GM21786 (cell line): ENCODE measurements around the gene CDC25A.
A peak's percentile ranks its signal among the peaks of the same experiment; 100 is the strongest.

ENCODE experiments used
- ATAC-seq: cut with Tn5 transposase; IDR thresholded peaks from one replicate; pipeline ENCODE4 v1.9.1; 2021; ENCODE audit not compliant: unreplicated experiment

CDC25A gene

DNA sequence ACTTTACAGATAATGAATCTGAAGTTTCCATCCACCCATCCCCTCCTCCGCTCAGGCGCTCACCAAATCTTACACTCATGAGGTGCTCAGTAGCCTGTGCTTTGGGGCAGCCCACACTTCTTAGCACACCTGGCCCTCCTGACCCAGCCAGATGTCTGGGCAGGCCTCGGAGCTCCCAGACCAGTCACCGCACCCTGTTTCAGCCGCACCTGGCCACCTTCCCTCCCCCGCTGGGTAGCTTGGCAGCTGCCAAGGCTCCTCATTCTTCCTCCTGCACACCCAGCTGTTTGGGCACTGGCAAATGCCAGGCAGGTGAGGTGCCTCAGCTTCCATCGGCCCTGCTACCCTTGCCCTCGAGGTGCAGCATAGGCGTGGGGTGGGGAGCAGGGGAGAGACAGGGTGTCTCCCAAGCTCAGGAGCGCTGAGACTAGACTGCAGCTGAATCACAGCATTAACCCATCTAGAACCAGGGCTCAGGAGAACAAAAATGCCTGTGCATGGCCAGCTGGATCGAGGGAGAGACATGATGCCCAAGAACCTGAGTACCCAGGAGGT, 45.8 kb downstream of the CDC25A start:
- no peak for ATAC-seq

GRCh38 chr3:48141604-48142137, 46.5 kb downstream of the CDC25A start:
- no peak for ATAC-seq

GRCh38 chr3:48140936-48141603, 47.1 kb downstream of the CDC25A start:
- no peak for ATAC-seq

DNA sequence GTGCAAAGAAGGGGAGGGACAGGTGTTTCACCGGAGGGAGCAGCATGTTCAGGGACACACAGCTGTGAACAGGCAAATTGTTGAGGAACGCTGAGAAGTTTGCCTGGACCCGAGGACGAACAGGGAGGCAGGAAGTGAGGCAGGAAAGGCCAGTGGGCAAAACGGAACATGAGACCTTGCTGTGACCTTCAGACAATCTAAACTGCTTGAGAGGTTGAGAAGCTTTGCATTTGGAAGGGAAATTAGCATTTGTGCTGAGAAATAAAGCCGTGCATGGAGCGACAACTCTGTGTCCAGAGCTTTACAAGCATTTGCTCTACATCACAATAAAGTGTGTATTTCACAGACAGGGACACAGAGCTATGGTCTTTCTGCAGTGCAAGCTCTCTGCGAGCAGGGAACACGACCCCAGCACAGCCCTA, 47.9 kb downstream of the CDC25A start:
- no peak for ATAC-seq

- no peak for ATAC-seq
Observed at GRCh38 chr3:48137425-48137999, 50.7 kb downstream of the CDC25A start.

DNA sequence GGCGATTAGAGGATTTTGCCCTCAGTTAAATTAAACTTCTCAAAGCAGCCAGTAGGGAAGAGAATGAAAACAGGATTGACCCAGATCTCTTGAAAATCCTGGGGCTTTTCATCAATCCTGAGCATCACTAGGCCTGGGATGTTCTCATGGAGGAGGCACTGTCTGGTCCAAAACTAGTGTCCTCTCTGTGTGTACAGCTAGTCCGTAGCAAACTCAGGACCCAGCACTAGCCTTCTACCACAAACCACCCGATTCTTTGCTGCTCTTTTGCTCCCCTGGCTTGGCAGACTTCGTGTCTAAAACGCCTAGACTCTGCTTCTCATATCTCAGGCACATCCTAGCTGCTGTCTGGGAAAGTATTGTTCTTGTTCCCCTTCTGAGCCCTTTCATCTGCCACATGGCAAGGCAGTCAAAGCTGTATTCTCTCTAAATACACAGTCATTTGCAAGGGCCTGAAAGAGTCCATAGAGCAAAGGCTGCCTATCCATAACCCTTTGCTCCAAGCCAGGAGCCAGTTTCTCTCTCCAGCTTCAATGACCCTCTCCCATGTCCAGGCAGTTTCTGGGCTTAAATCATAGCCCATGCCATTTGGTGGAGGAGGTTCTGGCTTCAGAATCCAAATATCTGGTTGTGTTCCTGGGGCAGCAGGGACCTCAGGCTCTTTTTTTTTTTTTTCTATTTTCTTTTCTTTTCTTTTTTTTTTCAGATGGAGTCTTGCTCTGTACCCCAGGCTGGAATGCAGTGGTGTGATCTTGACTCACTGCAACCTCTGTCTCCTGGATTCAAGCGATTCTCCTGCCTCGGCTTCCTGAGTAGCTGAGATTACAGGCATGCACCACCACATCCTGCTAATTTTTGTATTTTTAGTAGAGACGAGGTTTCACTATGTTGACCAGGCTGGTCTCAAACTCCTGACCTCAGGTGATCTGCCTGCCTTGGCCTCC, 52.4 kb downstream of the CDC25A start:
- ATAC-seq, result no peak

- ATAC-seq, result no peak
Observed at GRCh38 chr3:48130321-48130904, 57.8 kb downstream of the CDC25A start.

GRCh38 chr3:48129921-48130320, 58.3 kb downstream of the CDC25A start:
- ATAC-seq, result no peak

GRCh38 chr3:48128774-48129173, 59.4 kb downstream of the CDC25A start:
- ATAC-seq, result no peak

DNA sequence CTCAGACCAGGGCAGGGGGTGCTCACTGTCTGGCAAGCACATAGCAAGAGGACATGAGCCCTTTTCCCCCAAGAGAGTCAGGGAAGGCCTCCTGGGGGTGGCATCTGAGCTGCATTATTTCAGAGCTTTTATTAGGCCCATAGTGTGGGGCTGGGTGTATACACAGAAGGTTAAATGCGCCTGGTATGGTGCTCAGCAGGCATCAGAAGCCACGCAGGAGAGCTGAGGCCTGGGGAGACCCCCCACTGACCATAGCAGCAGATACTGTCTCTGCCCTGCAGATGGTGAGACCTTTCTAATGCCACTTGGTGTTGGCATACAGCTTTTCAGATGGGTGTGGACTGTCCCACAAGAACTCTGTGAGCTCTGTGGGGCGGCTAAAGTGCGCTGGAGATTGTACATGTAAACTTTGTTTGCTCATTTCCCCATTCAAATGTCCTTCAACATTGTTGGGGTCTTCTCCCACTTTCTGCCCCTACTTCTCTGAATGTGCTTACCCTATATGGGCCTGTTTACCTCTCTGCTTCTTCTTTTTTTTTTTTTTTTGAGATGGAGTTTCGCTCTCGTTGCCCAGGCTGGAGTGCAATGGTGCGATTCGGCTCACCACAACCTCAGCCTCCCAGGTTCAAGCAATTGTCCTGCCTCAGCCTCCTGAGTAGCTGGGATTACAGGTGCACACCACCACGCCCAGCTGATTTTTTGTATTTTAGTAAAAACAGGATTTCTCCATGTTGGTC, 62.2 kb downstream of the CDC25A start:
- no peak for ATAC-seq

DNA sequence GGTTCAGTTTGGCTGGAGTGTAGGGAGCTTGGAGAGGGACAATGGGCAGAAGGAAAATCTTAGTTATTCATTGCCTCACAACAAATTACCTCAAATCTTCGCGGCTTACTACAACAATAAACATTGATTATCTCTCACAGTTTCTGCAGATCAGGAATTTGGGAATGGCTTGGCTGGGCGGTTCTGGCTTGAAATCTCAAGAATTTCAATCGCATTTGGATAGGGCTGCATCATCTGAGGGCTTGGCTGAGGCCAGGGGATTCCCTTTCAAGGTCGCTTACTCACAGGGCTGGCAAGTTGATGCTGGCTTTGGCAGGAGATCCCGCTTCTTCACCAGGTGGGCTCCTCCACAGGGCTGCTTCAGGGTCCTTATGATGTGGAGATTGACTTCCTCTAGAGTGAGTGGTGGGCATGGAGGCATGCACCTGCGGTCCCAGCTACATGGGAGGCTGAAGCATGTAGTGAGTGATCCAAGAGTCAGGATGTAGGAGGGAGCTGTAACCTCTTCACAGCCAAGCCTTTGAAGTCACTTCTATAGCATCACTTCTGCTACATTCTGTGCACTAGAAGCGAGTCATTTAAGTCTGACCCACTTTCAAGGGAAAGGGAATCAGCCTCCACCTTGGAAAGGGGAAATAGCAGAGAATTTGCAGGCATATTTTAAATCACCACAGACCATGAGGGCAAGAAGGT, 63.1 kb downstream of the CDC25A start:
- no peak for ATAC-seq

DNA sequence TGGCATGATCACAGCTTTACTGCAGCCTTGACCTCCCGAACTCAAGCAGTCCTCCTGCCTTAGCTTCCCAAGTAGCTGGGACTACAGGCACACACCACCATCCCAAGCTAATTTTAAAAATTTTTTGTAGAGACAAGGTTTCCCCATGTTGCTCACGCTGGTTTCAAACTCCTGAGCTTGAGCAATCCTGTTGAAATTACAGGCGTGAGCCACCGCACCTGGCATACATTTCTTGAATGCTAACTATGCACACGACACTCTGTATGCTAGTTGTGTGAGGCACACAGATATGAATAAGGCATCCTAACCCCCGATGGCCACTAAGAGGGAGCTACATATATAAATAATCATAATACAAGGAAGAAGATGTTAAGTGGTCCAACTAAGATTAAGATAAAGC, 64.9 kb downstream of the CDC25A start:
- no peak for ATAC-seq

DNA sequence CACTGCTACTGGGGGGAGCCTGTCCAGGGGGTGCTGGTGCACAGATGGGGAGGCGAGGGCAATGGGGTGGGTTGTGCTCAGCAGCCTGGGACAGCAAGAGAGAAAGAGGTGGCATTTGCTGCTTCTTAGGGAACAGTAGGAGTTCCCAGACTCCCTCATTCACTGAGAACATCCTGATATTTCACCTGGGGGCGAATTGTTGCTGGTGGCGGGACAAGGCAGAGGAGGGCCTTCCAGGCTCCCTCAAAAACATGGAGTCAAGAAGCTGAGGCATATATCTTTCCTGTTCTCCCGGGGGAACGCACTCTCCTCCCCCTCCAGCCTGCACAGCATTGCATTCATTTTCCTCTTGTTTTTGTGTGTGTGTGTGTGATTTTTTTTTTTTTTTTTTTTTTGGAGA, 65.7 kb downstream of the CDC25A start:
- no peak for ATAC-seq

DNA sequence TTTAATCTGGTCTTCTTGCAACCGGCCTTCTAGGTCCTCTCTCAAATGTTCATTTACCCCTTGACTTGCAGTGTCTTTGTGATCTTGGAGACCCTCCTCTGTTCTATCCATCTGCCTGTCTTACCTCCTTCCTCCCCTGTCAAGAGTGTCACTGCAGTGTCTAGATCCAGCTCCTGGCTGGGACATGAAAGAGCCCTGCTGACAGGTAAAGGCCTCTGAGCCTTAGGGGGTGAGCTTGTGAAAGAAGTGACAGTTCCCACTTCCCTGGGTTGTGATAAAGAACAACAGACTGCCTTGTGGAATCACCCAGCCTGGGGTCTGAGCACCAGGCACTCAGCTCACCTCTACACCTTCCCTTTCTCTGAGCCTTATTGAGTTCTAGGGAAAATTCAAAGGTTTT, 68.0 kb downstream of the CDC25A start:
- no peak for ATAC-seq

DNA sequence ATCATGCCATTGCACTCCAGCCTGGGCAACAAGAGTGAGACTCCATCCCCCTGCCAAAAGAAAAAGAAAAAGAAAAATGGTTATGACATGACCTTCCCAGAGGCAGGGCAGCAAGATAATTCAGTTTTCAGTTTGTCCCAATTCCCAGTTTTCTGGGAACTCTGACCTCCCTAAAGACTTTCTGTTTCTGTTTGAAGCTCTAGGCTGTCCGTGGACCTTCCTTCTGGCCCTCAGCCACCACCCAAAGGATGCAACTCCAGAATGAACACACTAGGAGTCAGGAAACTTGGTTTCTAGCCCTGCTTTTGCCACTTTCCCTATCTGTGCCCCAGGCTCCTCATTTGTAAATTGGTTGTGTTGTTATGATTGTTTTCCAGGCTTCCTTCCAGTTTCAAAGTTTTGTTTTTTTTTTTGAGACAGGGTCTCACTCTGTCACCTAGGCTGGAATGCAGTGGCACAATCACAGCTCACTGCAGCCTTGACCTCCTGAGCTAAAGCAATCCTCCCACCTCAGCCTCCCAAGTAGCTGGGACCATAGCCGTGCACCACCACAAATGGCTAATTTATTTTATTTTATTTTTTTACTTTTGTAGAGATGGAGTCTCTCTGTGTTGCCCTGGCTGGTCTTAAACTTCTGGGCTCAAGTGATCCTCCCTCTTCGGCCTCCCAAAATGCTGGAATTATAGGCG, 68.6 kb downstream of the CDC25A start:
- ATAC-seq, result no peak

- ATAC-seq, result no peak
Observed at GRCh38 chr3:48118928-48119327, 69.3 kb downstream of the CDC25A start.

DNA sequence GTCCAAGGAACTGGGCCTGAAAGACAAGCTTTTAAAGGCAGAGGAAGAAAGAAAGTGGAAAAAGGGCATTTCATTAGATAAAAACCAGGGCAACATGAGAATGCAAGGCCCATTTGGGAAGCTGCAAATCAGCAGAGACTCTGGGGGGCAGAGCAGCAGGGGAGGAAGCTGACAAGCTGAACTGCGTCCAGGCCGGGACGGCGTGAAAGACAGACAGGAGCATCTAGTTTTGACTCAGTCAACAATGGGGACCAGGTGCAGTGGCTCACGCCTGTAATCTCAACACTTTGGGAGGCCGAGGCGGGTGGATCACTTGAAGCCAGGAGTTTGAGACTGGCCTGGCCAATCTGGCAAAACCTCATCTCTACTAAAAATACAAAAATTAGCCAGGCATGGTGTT, 69.9 kb downstream of the CDC25A start:
- ATAC-seq, result no peak

DNA sequence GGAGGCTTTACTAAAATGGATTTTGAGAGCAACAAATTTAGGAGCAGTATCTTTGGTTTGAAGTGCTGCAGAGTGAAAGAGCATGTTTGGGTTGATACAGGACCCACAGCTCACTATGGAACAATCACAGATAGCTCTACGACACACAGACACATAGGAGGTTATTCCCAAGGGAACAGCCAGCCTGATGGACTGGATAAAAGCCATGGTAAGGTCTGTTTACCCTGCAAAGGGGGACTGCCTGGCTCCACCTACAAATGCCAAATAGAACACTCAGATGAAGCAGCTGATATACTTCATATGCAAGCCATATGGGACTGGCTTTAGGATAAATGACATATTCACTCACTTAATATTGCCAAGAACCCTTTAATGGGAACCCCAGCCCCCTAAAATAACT, 75.4 kb downstream of the CDC25A start:
- ATAC-seq, result no peak

DNA sequence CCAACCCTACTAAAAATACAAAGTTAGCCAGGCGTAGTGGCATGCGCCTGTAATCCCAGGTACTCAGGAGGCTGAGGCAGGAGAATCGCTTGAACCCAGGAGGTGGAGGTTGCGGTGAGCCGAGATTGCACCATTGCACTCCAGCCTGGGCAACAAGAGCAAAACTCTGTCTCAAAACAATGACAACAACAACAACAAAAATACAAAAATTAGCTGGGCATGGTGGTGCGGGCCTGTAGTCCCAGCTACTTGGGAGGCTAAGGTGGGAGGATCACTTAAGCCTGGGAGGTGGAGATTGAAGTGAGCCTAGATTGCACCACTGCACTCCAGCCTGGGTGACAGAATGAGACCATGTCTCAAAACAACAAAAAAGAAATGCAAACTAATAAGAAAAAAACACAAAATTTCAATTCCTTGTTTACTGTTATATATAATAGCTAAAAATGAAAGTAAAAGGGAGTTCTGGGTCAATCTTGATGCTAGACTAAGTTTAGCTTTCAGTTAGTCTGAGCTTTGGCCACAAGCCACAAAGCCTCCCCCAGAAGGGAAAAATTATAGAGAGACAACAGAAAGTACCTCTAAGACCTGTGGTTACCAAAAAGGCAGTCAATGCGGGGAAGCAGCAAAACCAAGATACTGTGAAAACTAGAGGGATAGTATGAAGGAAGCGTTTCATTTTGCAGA, 76.0 kb downstream of the CDC25A start:
- ATAC-seq, result peak; percentile 90
